ENCODE results near the gene PNPO.

Gene PNPO

GRCh38 chr17:47996201-47996600 is 54.8 kb downstream of the PNPO start:
- peak; percentile 97 for DNase-seq (ENCODE audit: low spot score)

GRCh38 chr17:47997586-47997985 is 56.2 kb downstream of the PNPO start:
- no peak for DNase-seq (ENCODE audit: low spot score)

- no peak for DNase-seq (ENCODE audit: low spot score)
Measured at GRCh38 chr17:47998044-47998443, 56.7 kb downstream of the PNPO start.
